Prostate gland (tissue), 2 donors: ENCODE measurements around the gene INSM1.

Experiments
- POLR2A ChIP-seq: fragments of 450-650 bp; IDR thresholded peaks from one replicate; pipeline ENCODE4 v1.6.1; 2016; ENCODE audit warnings: antibody characterized with exemption, mild to moderate bottlenecking
- TF ChIP-seq, protein P1 (sequence below), 4 experiments: fragments of 200-600 bp in 2 of 4; fragments of 450-650 bp in 2 of 4; sonication (generic) in 2 of 4; IDR thresholded peaks; 1 replicate in 3 of 4; 2 replicates in 1 of 4; pipeline ENCODE4 v1.5.1; 2016 to 2019; ENCODE audit warnings: antibody characterized with exemption in 4 of 4, mild to moderate bottlenecking in 2 of 4, moderate library complexity in 2 of 4

DNA sequence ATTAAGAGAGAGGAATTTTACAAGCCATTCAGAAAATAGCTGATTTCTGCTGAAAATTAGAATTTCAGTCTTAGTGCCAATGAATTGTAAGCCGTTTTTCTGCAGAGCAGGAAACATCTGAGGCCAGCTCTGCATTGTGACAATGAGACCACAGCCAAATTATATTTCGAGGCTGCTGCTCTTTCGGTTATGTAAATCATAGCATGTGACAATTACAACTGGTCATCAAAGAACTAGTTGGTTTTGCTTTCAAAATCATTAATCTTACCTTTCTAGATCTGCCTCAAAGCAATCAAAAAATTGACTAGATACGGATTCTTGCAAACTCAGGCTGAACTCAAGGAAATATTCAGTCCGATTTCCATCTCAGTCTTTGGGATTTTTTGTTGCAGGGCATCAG, 33.4 kb upstream of the INSM1 start:
- no peak for TF ChIP-seq POLR2A
- TF ChIP-seq, protein P1, sequence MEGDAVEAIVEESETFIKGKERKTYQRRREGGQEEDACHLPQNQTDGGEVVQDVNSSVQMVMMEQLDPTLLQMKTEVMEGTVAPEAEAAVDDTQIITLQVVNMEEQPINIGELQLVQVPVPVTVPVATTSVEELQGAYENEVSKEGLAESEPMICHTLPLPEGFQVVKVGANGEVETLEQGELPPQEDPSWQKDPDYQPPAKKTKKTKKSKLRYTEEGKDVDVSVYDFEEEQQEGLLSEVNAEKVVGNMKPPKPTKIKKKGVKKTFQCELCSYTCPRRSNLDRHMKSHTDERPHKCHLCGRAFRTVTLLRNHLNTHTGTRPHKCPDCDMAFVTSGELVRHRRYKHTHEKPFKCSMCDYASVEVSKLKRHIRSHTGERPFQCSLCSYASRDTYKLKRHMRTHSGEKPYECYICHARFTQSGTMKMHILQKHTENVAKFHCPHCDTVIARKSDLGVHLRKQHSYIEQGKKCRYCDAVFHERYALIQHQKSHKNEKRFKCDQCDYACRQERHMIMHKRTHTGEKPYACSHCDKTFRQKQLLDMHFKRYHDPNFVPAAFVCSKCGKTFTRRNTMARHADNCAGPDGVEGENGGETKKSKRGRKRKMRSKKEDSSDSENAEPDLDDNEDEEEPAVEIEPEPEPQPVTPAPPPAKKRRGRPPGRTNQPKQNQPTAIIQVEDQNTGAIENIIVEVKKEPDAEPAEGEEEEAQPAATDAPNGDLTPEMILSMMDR (IDR thresholded peaks at IDR 0.05) = no peak
